GM21390 (cell line): ENCODE data around the gene FMN1.

Experiments
- ATAC-seq: cut with Tn5 transposase; IDR thresholded peaks from one replicate; pipeline ENCODE4 v1.9.1; 2021; ENCODE audit not compliant: unreplicated experiment

Gene FMN1

DNA sequence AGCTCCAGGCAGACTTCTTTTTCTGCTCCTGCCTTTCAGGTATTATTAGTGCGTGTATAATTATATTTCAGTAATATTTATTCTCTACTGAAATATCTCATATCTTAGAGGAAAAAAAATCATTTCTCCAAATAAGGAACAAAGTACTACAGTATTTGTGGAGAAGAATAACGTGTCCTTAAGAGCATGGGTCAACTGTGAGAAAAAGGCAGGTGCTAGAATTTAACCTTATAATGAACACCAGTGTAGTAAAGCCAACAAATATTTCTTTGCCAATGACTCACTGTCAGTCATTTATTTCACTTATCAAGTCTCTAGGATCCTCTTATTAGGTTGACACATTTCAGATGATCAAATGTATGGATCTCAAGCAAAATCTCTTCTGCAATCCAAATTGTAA lies 293.3 kb downstream of the FMN1 start:
- ATAC-seq = no peak

- ATAC-seq = no peak
These were observed 295.4 kb downstream of the FMN1 start for GRCh38 chr15:32899126-32899596.

DNA sequence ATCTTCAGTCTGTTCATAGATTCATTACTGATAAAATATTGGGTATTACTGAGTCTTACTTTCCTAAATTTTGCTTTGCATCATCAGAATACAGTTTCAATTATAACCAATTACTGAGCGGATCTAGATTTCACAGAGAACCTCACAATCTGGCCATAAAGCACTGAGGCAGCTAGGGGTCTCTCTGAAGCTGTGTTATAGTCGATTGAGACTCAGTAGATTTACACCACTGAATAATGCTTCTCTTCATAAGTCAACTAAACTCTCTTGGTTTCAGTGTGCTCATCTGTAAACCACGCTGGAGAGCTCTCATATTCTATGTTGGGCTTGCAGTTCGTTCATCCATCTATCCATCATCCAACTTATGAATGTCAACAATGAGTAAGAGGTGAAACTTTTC lies 296.1 kb downstream of the FMN1 start:
- ATAC-seq = no peak

- ATAC-seq = no peak
These were observed 301.1 kb downstream of the FMN1 start for GRCh38 chr15:32893421-32893820.

- ATAC-seq = no peak
These were observed 305.3 kb downstream of the FMN1 start for GRCh38 chr15:32889214-32889613.

- no peak for ATAC-seq
These were observed 306.2 kb downstream of the FMN1 start for GRCh38 chr15:32888221-32888761.

GRCh38 chr15:32887090-32887489 lies 307.4 kb downstream of the FMN1 start:
- ATAC-seq = no peak

DNA sequence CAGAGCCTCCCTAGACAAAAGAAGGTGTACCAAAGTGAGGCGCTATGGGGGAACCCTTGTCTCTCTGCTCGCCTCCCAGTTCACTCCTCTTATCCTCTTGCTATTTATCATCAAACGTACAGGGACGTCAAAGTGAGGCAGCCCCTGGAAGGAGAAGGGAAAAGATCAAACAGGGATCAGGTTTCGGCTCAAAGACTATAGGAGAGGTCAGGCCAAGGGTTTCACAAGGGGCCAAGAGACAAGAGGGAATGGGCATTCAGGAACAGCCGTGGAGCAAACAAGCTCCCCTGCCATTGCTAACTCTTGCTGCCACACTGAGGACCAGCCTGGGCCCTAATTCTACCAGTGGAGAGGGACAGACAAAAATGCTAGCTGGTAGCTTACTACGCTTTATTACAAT lies 308.1 kb downstream of the FMN1 start:
- no peak for ATAC-seq

- no peak for ATAC-seq
These were observed 308.8 kb downstream of the FMN1 start for GRCh38 chr15:32885713-32886112.

DNA sequence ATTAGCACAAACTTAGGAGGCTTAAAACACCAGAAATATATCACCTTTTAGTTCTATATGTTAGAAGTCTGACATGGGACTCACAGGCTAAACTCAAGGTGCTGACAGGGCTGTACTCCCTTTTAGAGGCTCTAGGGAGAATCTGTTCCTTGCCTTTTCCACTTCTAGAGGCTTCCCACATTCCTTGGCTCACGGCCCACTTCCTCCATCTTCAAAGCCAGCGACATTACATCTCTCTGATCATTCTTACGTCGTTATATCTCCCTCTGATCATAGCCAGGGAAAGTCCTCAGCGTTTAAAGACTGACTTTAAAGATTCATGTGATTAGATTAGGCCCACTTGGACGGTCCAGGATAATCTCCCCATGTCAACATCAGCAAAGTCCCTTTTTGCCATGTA lies 310.4 kb downstream of the FMN1 start:
- no peak for ATAC-seq

DNA sequence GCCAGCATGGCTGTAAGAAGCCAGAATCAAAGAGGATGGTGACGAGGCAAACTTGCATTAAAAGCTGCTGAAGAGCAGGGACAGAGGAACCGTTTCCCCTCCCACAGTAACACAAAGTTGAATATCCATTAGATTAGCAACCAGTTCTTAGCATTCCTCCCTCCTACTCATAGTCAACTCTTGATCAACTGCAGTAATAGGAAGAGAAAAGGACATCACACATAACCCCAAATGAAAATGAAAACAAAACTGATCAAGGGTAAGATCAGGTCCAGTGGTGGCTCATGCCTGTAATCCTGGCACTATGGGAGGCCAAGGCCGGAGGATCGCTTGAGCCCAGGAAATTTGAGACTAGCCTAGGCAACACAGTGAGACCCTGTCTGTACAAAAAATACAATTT lies 311.6 kb downstream of the FMN1 start:
- no peak for ATAC-seq

GRCh38 chr15:32881528-32881927 lies 313.0 kb downstream of the FMN1 start:
- no peak for ATAC-seq

- ATAC-seq = no peak
These were observed 313.9 kb downstream of the FMN1 start for GRCh38 chr15:32880642-32881041.

GRCh38 chr15:32879980-32880379 lies 314.5 kb downstream of the FMN1 start:
- no peak for ATAC-seq

DNA sequence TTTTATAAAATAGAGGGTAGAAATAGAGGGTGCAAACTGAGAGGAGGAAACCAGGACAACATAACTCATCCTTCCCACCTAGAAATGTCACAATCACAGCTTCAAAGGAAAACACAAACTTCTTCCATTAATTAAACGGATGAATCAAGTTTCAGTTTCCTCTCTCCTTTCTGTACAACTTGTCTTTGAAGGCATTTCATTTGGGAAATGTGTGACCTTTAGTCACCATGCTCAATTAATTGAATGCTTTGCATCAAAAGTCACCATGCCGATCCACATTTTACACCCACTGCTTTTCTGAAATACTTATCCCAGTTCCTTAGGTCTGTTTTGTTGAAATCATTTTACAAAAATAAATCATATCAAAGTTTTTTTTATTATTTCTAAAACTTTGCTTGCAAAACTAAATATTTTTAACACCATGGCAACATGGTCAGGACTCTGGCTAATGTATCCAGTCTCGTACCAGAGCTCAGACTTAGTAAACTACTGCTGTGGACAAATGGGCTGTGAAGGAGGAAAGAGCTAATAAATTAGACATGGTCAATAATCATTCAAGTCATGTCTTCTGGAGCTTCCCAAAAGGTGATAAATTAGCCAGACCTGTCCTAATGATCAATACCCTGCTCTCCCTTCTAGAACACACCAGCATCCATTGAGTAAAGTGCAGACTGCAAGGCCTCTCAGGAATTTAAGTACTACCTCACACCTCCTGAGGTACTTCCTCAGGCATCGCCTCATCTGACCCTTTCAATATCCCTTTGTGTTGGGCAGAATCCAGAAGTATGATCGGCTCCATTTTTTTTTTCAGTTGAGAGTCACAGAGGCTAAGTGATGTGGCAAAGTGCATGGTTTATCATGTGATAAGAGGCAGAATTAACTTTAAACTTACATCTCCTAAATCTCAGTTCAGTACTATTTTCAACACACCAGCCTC lies 315.4 kb downstream of the FMN1 start:
- no peak for ATAC-seq

- ATAC-seq = no peak
These were observed 316.2 kb downstream of the FMN1 start for GRCh38 chr15:32878342-32878741.

GRCh38 chr15:32877252-32878019 lies 317.1 kb downstream of the FMN1 start:
- no peak for ATAC-seq

DNA sequence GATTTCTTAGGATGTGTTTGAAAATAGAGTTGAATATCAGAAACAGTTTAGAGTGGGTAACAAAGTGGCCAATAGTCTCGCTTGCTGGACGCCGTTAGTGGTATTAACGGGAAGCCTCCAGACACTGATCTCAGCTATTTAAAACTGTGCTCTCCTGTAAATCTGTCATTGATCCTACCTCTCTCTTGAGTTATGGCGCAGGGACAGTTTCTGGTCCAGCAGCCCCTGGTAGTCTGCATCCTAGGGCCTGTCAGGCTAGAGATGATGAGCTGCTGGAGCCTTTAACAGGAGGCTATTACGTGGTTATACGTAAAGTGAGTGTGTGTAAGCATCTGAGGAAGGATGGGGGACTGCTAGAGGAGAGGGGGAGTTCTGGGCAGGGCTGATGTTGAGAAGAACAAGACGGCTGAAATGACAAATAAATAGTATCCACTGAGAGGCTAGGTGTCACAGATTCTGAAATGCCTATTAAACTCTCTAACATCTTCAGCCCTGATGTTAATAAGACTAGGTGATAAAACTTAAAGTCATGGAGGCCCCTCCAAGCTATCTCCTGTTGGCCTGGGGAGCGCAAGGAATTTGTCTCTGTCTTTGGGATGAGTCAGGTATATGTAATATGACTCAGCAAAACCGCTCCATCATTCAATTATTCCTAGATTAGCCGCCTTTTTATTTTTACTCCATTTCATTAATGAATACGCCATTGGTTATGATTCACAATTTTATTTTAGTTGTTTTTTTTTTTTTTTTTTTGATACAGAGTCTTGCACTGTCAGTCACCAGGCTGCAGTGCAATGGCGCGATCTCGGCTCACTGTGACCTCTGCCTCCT lies 321.0 kb downstream of the FMN1 start:
- no peak for ATAC-seq

- ATAC-seq = no peak
These were observed 321.8 kb downstream of the FMN1 start for GRCh38 chr15:32872621-32873283.

DNA sequence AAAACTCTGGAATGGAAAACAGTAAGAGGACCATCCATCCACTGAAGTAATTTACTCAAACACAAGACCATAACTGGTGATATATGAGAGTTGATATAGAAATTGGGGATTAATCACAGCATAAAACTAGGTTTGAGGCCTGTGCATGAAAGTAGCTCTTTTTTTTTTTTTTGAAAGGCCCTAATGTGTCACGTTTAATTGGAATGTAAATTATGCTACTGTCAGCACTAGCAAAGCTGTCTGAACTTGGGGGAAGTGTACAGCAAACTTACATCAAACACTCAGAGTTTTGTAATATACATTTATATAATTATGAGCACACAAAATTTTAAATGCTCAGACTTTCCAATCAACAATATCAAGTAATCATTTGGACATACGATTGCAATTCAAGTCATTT lies 322.6 kb downstream of the FMN1 start:
- no peak for ATAC-seq
